Stomach (tissue), 9 donors: Measurements from ENCODE around the gene TTC24. TPM values are rescaled to one million over a fixed set of nuclear protein-coding genes. Genes with fewer than 3 reads are reported as not detected.
"Not testable (repeated sequence)": the region's sequence is repeated elsewhere in the genome, so short reads cannot be mapped to it uniquely, and the experiment has no call there.

Experiments used
- DNase-seq, 2 donors: peaks; one replicate each; pipeline versions ENCODE4 v3.0.0 to v3.0.0-alpha.2; 2013 to 2019
- H3K27ac ChIP-seq, 5 donors: fragments of 200-600 bp in 4 of 5; sonication (generic) in 4 of 5; one replicate each; pipeline ENCODE4 v1.5.1; 2013 to 2019; ENCODE audit warnings: mild to moderate bottlenecking in 1 of 5, moderate library complexity in 1 of 5
- H3K27me3 ChIP-seq, 3 donors: fragments of 200-600 bp; sonication (generic); one replicate each; pipeline ENCODE4 v1.5.1; 2017 to 2019; ENCODE audit warnings: mixed run types in 1 of 3
- H3K36me3 ChIP-seq, 4 donors: fragments of 200-600 bp; sonication (generic); 1 replicate in 3 of 4; 2 replicates in 1 of 4; pipeline ENCODE4 v1.5.1; 2016 to 2019
- H3K4me1 ChIP-seq, 4 donors: fragments of 200-600 bp; sonication (generic); one replicate each; pipeline ENCODE4 v1.5.1; 2016 to 2019
- H3K4me3 ChIP-seq, 4 donors: fragments of 200-600 bp; sonication (generic) in 3 of 4; one replicate each; pipeline ENCODE4 v1.5.1; 2016 to 2019; ENCODE audit warnings: mild to moderate bottlenecking in 1 of 4
- H3K9me3 ChIP-seq, 4 donors: fragments of 200-600 bp; sonication (generic); one replicate each; pipeline ENCODE4 v1.5.1; 2016 to 2019
- EP300 ChIP-seq: sonication (generic); formaldehyde crosslinking; IDR thresholded peaks from one replicate; pipeline ENCODE4 v1.6.1; 2017; ENCODE audit warnings: antibody characterized with exemption
- POLR2A ChIP-seq, 4 donors: fragments of 450-650 bp; IDR thresholded peaks; one replicate each; pipeline ENCODE4 v1.6.1; 2016; ENCODE audit warnings: antibody characterized with exemption in 4 of 4, control low read depth in 2 of 4, mild to moderate bottlenecking in 1 of 4, moderate library complexity in 1 of 4
- POLR2AphosphoS5 ChIP-seq, 3 donors: sonication (generic); formaldehyde crosslinking; IDR thresholded peaks; one replicate each; pipeline ENCODE4 v1.6.1; 2016; ENCODE audit warnings: antibody characterized with exemption in 3 of 3
- WGBS, 5 donors: extraction: QIAGEN DNeasy Blood & Tissue Kit in 3 of 5; methylation state at CpG; one replicate each; pipeline versions ENCODE4 v1.1.5 to v1.1.7; 2013 to 2018; 5-methylcytosine and 5-hydroxymethylcytosine counted together
- intact Hi-C: fragments of 100-400 bp; cut with DNase I; formaldehyde crosslinking; loops from one replicate; pipeline ENCODE4 v1.15.1; 2023; ENCODE audit warnings: low total_unique reads
- polyA plus RNA-seq, 3 donors: library from polyadenylated mRNA; stranded (reverse); fragments of 200-250 nt; gene quantifications; one replicate each; pipeline ENCODE4 v1.2.3, GENCODE V29; 2013
- total RNA-seq, 5 donors: library from RNA; depleted of rRNA; stranded (reverse); fragments of >200 nt; gene quantifications; one replicate each; pipeline versions ENCODE4 v1.1.0 to v1.2.3, GENCODE V29; 2014 to 2016
- TF ChIP-seq, protein P1 (sequence below), 7 experiments: fragments of 450-650 bp in 4 of 7; fragments of 200-600 bp in 3 of 7; sonication (generic) in 3 of 7; IDR thresholded peaks; one replicate each; pipeline ENCODE4 v1.5.1; 2016 to 2019; ENCODE audit warnings: antibody characterized with exemption in 7 of 7, control low read depth in 2 of 7, mild to moderate bottlenecking in 1 of 7
- donor health status: healthy with polysubstance abuse.
- donor health status: Bipolar disorder and iron deficiency.
- donor health status: healthy.

Gene TTC24
- total and polyA plus RNA-seq, 8 donors: 0.55 TPM; not detected in 7

DNA sequence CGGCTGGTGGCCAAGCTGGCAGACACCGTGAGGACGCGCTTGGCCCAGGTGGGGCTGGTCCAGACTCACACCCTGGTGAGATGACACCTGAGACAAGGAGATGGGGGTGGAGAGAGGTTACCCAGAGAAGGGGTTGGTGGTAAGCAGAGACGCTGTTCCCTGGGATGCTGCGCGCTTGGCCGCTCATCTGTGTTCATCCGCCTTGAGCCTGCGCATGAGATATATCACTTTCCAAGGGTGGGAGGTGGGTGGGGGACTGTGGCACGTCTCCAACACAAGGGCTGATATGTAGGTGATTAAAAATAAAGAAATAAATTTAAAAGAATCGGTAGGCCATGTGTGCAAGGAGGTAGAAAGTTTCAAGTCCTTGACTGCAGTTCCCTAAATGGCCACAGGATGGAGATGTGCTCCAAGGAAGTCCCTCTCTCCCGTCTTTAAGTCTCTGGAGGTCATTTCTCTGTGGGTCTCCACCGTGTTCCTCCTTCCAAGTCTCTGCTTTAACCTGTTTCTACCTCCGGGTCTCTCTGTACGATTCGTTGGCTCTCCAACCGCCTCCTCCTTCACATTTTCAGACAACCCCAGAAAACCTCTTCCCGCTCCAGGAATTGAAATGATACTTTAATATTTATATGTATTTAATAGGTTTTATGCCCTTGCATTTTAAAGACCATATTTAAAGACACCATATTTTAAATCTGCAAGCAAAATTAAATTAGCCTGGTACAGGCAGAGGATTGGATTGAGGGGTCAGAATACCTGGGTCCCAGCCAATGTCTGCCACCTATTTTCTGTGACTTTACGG is 4.5 kb downstream of the TTC24 start:
- Histone ChIP-seq H3K27ac (no peak overlapping the region), H3K9me3 (no peaks in the 10 kb centered on the region), H3K27me3 (no peaks in the 10 kb centered on the region), H3K4me1 (peaks cover 0 to 9% (median 6%) of the 10 kb centered on the region in 4 donors), H3K4me3 (no peak overlapping the region), H3K36me3 (no peaks in the 10 kb centered on the region)
- intact Hi-C loops: no loop called here
- TF ChIP-seq, protein P1, sequence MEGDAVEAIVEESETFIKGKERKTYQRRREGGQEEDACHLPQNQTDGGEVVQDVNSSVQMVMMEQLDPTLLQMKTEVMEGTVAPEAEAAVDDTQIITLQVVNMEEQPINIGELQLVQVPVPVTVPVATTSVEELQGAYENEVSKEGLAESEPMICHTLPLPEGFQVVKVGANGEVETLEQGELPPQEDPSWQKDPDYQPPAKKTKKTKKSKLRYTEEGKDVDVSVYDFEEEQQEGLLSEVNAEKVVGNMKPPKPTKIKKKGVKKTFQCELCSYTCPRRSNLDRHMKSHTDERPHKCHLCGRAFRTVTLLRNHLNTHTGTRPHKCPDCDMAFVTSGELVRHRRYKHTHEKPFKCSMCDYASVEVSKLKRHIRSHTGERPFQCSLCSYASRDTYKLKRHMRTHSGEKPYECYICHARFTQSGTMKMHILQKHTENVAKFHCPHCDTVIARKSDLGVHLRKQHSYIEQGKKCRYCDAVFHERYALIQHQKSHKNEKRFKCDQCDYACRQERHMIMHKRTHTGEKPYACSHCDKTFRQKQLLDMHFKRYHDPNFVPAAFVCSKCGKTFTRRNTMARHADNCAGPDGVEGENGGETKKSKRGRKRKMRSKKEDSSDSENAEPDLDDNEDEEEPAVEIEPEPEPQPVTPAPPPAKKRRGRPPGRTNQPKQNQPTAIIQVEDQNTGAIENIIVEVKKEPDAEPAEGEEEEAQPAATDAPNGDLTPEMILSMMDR (IDR thresholded peaks at IDR 0.05): peak in 6 of 7 experiments; percentile 63 to 98 (median 94)
- TF ChIP-seq POLR2A (IDR thresholded peaks at IDR 0.05) (no peak), POLR2AphosphoS5 (IDR thresholded peaks at IDR 0.05) (peak in 1 of 3 donors; percentile 21)
- 52 to 56% (median 53%) methylated on average over 19 to 20 of the region's 20 CpGs for WGBS, 5 donors
- DNase-seq: peak; percentile 85 to 92

DNA sequence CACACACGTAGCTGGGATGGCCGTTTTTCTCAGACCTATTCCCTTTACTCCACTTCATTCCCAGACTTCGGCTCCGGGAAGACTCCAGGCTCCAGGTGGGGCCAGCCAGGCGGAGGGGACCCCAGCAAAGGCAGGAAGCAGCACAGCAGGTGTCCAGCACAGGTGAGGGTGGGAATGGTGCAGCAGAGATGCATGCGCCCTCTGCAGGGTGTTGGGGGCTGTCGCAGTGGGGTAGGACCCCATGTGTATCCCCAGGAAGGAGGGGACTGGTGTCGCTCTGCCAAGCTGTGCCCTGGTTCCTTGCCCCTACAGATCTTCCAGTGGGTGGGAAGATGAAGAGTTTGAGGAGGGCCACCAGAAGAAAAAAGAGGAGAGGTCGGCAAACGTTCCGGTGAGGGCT is 5.3 kb downstream of the TTC24 start:
- WGBS, 5 donors: 40 to 44% (median 42%) methylated on average over 11 of the region's 11 CpGs
- intact Hi-C loops: no loop called here
- TF ChIP-seq POLR2A (IDR thresholded peaks at IDR 0.05) (no peak), EP300 (no peak)
- TF ChIP-seq, protein P1 (IDR thresholded peaks at IDR 0.05): no peak

DNA sequence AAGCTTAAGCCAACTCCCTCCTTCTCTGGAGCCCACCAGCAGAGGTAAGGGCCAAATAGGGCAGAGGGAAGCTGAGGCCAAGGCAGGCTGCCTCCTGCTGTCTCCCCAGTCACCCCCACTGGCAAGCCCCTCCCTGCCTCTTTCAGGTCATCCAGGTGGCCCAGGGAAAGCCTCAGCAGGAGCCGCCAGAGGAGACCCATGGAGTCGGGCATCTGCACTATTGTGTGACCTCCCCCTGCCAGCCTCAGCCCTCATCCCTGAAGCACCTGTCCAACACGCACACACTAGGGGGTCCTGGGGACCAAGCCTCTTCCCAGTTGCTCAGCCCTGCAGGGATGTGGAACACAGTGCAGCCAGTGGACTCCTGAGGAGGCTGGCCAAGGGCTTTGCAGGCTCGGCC is 6.8 kb downstream of the TTC24 start:
- H3K27me3 ChIP-seq: no peaks in the 10 kb centered on the region
- H3K4me1 ChIP-seq: peaks cover 4 to 17% (median 13%) of the 10 kb centered on the region in 4 donors
- no peak overlapping the region for H3K27ac ChIP-seq
- intact Hi-C loops: no loop called here
- no peak overlapping the region for H3K4me3 ChIP-seq
- WGBS, 5 donors: 67 to 83% (median 70%) methylated on average over 3 to 4 of the region's 4 CpGs
- no peak for DNase-seq
- TF ChIP-seq POLR2AphosphoS5 (IDR thresholded peaks at IDR 0.05): no peak
- TF ChIP-seq, protein P1 (IDR thresholded peaks at IDR 0.05): no peak
- no peak for TF ChIP-seq EP300
- no peak for TF ChIP-seq POLR2A (IDR thresholded peaks at IDR 0.05)
- no peaks in the 10 kb centered on the region for H3K36me3 ChIP-seq
- no peaks in the 10 kb centered on the region for H3K9me3 ChIP-seq

More for the DNA sequence above, 5.3 kb downstream of the TTC24 start:
- Histone ChIP-seq H3K4me3 (no peak overlapping the region), H3K4me1 (peaks cover 0 to 9% (median 6%) of the 10 kb centered on the region in 4 donors), H3K36me3 (no peaks in the 10 kb centered on the region), H3K27me3 (no peaks in the 10 kb centered on the region), H3K27ac (no peak overlapping the region), H3K9me3 (no peaks in the 10 kb centered on the region)
- DNase-seq: peak in 1 of 2 donors; percentile 53

DNA sequence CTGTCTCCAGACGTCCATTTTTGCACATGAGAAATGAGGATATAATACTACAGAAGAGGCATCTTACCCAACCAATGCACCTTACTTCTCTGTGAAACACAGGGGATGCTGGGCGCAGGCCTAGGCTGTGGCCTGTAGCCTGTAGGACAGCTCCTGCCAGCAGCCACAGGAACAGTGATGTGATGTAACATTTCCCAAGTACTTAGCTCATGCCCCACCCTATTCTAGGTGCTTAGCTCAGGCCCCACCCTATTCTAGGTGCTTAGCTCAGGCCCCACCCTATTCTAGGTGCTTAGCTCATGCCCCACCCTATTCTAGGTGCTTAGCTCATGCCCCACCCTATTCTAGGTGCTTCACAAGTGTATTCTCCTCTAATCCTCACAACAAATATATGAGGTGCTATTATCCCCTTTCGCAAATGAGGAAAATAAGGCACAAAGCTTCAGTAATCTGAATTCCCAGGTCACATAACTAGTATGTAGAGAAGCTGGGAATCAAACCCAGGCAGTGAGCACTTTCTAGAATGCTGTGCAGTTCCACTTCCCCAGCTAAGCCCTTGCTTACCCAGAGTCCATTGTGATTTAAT is 7.5 kb downstream of the TTC24 start:
- no peaks in the 10 kb centered on the region for H3K27me3 ChIP-seq
- H3K4me3 ChIP-seq: no peak overlapping the region
- H3K4me1 ChIP-seq: peaks cover 5 to 19% (median 15%) of the 10 kb centered on the region in 4 donors
- DNase-seq: no peak
- H3K27ac ChIP-seq: no peak overlapping the region
- intact Hi-C loops: no loop called here
- WGBS, 5 donors: 88 to 94% (median 93%) methylated on average over 3 of the region's 3 CpGs
- no peaks in the 10 kb centered on the region for H3K36me3 ChIP-seq
- H3K9me3 ChIP-seq: no peaks in the 10 kb centered on the region
- no peak for TF ChIP-seq EP300
- no peak for TF ChIP-seq POLR2AphosphoS5 (IDR thresholded peaks at IDR 0.05)
- TF ChIP-seq POLR2A (IDR thresholded peaks at IDR 0.05): no peak
- TF ChIP-seq, protein P1 (IDR thresholded peaks at IDR 0.05): no peak

DNA sequence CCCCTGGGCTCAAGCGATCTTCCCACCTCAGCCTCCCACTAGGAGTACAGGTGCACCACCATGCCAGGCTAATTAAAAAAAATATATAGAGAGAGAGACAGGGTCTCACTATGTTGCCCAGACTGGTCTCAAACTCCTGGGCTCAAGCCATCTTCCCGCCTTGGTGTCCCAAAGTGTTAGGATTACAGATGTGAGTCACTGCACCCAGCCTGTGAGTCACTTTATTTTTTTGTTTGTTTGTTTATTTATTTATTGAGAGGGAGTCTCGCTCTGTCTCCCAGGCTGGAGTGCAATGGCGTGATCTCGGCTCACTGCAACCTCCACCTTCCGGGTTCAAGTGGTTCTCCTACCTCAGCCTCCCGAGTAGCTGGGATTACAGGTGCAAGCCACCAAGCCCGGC is 8.4 kb downstream of the TTC24 start:
- WGBS, 5 donors: 80 to 98% (median 90%) methylated on average over 8 of the region's 8 CpGs
- DNase-seq, H3K9me3 ChIP-seq: not testable (repeated sequence)

More for the DNA sequence above, 8.4 kb downstream of the TTC24 start:
- H3K4me3 ChIP-seq, H3K36me3 ChIP-seq, H3K27me3 ChIP-seq, intact Hi-C loops, H3K27ac ChIP-seq: not testable (repeated sequence)
- peaks cover 10 to 29% (median 25%) of the 10 kb centered on the region in 4 donors for H3K4me1 ChIP-seq
